PFSK-1 (cell line): Measurements from ENCODE around the gene AMHR2.

Source experiments
- FOXP2 ChIP-seq: optimal IDR thresholded peaks from 2 replicates; pipeline ENCODE3; 2011; ENCODE audit warnings: borderline replicate concordance, control low read depth, inconsistent platforms; ENCODE audit not compliant: insufficient read depth; ENCODE audit errors: extremely low read length, extremely low read depth
- POLR2AphosphoS5 ChIP-seq: IDR thresholded peaks from 2 replicates; pipeline ENCODE4 v1.6.1; 2012; ENCODE audit warnings: low read depth, mild to moderate bottlenecking, control low read depth, low read length, moderate library complexity
- SIN3A ChIP-seq: IDR thresholded peaks from 2 replicates; pipeline ENCODE4 v1.6.1; 2012; ENCODE audit warnings: mild to moderate bottlenecking, low read length, moderate library complexity, borderline replicate concordance; ENCODE audit not compliant: insufficient read depth
- TAF1 ChIP-seq: IDR thresholded peaks from 2 replicates; pipeline ENCODE4 v1.6.1; 2012; ENCODE audit warnings: low read length, control low read depth, borderline replicate concordance; ENCODE audit not compliant: insufficient read depth
- TF ChIP-seq, protein P1 (sequence below), 2 experiments: IDR thresholded peaks; 2 replicates each; pipeline versions ENCODE4 v1.6.1 to v1.8.0; 2011 to 2012; ENCODE audit warnings: low read depth in 2 of 2, low read length in 2 of 2, control low read depth in 1 of 2, inconsistent platforms in 1 of 2, mild to moderate bottlenecking in 1 of 2, moderate library complexity in 1 of 2; ENCODE audit not compliant: insufficient read depth in 1 of 2

The AMHR2 gene

DNA sequence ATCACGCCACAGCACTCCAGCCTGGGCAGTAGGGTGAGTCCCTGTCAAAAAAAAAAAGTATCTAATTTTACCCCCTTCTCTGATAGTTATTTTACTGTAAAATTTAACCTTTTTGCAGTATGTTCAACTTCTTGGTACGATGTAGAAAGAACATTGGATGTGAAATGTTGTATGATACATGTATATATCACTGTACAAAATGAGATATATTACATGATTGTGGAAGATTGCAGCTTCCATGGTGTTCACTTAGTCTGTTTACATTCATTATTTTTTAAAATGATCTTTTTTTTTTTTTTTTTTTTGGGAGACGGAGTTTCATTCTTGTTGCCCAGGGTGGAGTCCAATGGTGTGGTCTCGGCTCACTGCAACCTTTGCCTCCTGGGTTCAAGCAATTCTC is 34.7 kb upstream of the AMHR2 start:
- TF ChIP-seq, protein P1, sequence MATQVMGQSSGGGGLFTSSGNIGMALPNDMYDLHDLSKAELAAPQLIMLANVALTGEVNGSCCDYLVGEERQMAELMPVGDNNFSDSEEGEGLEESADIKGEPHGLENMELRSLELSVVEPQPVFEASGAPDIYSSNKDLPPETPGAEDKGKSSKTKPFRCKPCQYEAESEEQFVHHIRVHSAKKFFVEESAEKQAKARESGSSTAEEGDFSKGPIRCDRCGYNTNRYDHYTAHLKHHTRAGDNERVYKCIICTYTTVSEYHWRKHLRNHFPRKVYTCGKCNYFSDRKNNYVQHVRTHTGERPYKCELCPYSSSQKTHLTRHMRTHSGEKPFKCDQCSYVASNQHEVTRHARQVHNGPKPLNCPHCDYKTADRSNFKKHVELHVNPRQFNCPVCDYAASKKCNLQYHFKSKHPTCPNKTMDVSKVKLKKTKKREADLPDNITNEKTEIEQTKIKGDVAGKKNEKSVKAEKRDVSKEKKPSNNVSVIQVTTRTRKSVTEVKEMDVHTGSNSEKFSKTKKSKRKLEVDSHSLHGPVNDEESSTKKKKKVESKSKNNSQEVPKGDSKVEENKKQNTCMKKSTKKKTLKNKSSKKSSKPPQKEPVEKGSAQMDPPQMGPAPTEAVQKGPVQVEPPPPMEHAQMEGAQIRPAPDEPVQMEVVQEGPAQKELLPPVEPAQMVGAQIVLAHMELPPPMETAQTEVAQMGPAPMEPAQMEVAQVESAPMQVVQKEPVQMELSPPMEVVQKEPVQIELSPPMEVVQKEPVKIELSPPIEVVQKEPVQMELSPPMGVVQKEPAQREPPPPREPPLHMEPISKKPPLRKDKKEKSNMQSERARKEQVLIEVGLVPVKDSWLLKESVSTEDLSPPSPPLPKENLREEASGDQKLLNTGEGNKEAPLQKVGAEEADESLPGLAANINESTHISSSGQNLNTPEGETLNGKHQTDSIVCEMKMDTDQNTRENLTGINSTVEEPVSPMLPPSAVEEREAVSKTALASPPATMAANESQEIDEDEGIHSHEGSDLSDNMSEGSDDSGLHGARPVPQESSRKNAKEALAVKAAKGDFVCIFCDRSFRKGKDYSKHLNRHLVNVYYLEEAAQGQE (IDR thresholded peaks at IDR 0.05; ENCODE audit: insufficient read depth in 1 of 2, low read depth in 2 of 2, low read length in 2 of 2), result no peak
- TF ChIP-seq FOXP2 (no peak), POLR2AphosphoS5 (no peak), TAF1 (no peak), SIN3A (no peak)

DNA sequence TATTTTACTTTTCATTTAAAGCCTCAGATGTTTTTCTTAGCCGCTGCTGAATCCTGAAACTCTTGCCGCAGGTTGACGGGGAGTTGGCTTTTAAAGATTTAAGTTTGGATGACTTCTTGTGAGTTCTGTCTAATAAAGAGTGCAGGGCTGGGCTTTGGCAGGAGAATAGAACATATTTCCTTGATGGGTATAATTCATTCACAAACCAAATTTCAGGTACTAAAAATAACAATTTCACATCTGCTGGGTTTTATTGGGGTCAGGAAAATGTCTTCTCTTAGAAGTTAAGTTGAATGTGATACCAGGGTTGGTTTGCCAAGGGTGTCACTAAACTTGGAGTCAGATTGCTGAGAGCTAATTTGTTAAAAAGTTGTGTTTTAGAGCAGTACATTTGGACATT is 34.0 kb upstream of the AMHR2 start:
- TF ChIP-seq, protein P1 (IDR thresholded peaks at IDR 0.05; ENCODE audit: insufficient read depth in 1 of 2, low read depth in 2 of 2, low read length in 2 of 2), result no peak
- TF ChIP-seq TAF1 (no peak), FOXP2 (no peak), SIN3A (no peak), POLR2AphosphoS5 (no peak)

DNA sequence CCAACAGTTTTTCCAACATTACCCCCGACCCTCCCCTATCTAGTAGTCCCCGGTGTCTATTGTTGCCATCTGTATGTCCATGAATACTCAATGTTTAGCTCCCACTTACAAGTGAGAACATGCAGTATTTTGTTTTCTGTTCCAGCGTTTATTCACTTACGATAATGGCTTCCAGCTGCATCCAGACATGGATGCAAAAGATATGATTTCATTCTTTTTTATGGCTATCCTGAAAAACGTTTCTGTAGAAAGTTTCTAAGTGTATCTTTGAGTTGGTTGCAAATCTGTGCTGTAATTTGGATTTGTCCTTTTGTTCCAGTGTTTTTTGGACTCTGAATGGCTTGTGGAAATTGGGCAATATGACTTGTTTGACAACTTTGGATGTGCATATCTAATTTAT is 31.9 kb upstream of the AMHR2 start:
- TF ChIP-seq SIN3A, result no peak
- TF ChIP-seq, protein P1 (IDR thresholded peaks at IDR 0.05; ENCODE audit: insufficient read depth in 1 of 2, low read depth in 2 of 2, low read length in 2 of 2), result no peak
- no peak for TF ChIP-seq TAF1
- no peak for TF ChIP-seq POLR2AphosphoS5
- no peak for TF ChIP-seq FOXP2

DNA sequence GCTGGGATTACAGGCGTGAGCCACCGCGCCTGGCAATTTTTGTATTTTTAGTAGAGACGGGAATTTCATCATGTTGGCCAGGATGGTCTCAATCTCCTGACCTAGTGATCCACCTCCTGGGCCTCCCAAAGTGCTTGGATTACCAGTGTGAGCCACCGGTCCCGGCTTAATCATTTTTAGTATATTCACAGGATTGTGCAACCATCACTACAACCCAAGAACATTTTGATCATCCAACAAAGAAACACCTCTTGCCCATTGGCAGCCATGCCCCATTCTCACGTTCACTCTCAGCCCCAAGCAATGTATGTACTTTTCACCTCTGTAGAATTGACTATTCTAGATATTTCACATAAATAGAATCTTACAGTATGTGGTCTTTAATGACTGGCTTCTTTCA is 23.8 kb upstream of the AMHR2 start:
- no peak for TF ChIP-seq SIN3A
- no peak for TF ChIP-seq POLR2AphosphoS5
- no peak for TF ChIP-seq FOXP2
- TF ChIP-seq, protein P1 (IDR thresholded peaks at IDR 0.05; ENCODE audit: insufficient read depth in 1 of 2, low read depth in 2 of 2, low read length in 2 of 2), result no peak
- TF ChIP-seq TAF1, result no peak

DNA sequence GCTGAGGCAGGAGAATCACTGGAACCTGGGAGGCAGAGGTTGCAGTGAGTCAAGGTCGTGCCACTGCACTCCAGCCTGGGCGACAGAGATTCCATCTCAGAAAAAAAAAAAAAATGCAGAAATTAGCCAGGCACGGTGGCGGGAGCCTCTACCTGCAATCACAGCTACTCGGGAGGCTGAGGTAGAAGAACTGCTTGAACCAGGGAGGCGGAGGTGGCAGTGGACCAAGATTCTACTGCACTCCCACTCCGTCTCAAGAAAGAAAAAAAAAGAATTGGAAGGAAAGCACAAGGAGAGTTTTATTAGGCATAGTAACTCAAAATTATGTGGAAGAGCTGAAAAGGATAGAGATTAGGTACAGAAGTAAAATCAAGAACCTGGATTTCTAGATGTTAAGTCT is 20.8 kb upstream of the AMHR2 start:
- TF ChIP-seq SIN3A (no peak), POLR2AphosphoS5 (no peak), TAF1 (no peak), FOXP2 (no peak)
- TF ChIP-seq, protein P1 (IDR thresholded peaks at IDR 0.05; ENCODE audit: insufficient read depth in 1 of 2, low read depth in 2 of 2, low read length in 2 of 2), result no peak
